B cell (primary cell): ENCODE data around the gene MAFG. TPM values are rescaled to one million over a fixed set of nuclear protein-coding genes. Genes with fewer than 3 reads are reported as not detected.

Source experiments
- ATAC-seq: fragments of 200-7000 bp; cut with Tn5 transposase; one replicate; pipeline ENCODE4 v1.10.0; 2021; ENCODE audit warnings: low read depth, mild to moderate bottlenecking, moderate number of reproducible peaks, moderate library complexity
- CTCF ChIA-PET: fragments of 350-600 bp; sonication (Branson Sonifier 250); formaldehyde crosslinking; loops from one replicate; lab custom pipeline; 2021; ENCODE audit warnings: antibody characterized with exemption, inconsistent platforms; lab: Charles Lee
- POLR2A ChIA-PET: fragments of 350-600 bp; sonication (Branson Sonifier 250); formaldehyde crosslinking; loops from one replicate; lab custom pipeline; 2021; ENCODE audit warnings: antibody characterized with exemption; lab: Charles Lee
- DNase-seq: peaks from one replicate; pipeline ENCODE4 v3.0.0; 2013
- H2AFZ ChIP-seq: 2 replicates; pipeline ENCODE4 v1.6.1; 2012; ENCODE audit warnings: mild to moderate bottlenecking, low read depth, low read length; ENCODE audit not compliant: insufficient read depth, poor library complexity, severe bottlenecking
- H3K27ac ChIP-seq, 2 donors: 1 replicate in 1 of 2; 2 replicates in 1 of 2; pipeline ENCODE4 v1.5.1; 2012 to 2013; ENCODE audit warnings: low read length in 2 of 2, mild to moderate bottlenecking in 2 of 2, moderate library complexity in 1 of 2
- H3K27me3 ChIP-seq, 4 experiments: fragments of 200-600 bp in 1 of 4; sonication (generic) in 1 of 4; replicated peaks in 1 of 4; 1 replicate in 2 of 4; 2 replicates in 2 of 4; pipeline versions ENCODE4 v1.6.1 to v1.7.0; 2013 to 2016; ENCODE audit warnings: low read length in 3 of 4, mild to moderate bottlenecking in 2 of 4, mixed read lengths in 1 of 4, moderate library complexity in 1 of 4; ENCODE audit not compliant: insufficient read depth in 4 of 4, control insufficient read depth in 3 of 4; ENCODE audit errors: control extremely low read depth in 1 of 4
- H3K36me3 ChIP-seq, 2 experiments: replicated peaks in 1 of 2; 1 replicate in 1 of 2; 2 replicates in 1 of 2; pipeline versions ENCODE4 v1.6.1 to v1.7.1; 2013; ENCODE audit warnings: low read length in 1 of 2; ENCODE audit not compliant: insufficient read depth in 2 of 2, control insufficient read depth in 1 of 2; ENCODE audit errors: control extremely low read depth in 1 of 2, extremely low read depth in 1 of 2
- H3K4me1 ChIP-seq, 2 donors: fragments of 200-600 bp in 1 of 2; sonication (generic) in 1 of 2; 1 replicate in 1 of 2; 2 replicates in 1 of 2; pipeline versions ENCODE4 v1.5.1 to v1.6.1; 2013 to 2017; ENCODE audit warnings: low read length in 2 of 2; ENCODE audit not compliant: control insufficient read depth in 2 of 2, insufficient read depth in 2 of 2
- H3K4me2 ChIP-seq: replicated peaks from 2 replicates; pipeline ENCODE3; 2012; ENCODE audit warnings: mild to moderate bottlenecking, low read depth, low read length; ENCODE audit not compliant: poor library complexity, severe bottlenecking
- H3K4me3 ChIP-seq, 5 experiments: fragments of 200-600 bp in 1 of 5; sonication (generic) in 1 of 5; 1 replicate in 3 of 5; 2 replicates in 2 of 5; pipeline versions ENCODE4 v1.5.1 to v1.7.0; 2011 to 2016; ENCODE audit warnings: low read length in 4 of 5, mild to moderate bottlenecking in 4 of 5, low read depth in 2 of 5, control low read depth in 1 of 5, moderate library complexity in 1 of 5; ENCODE audit not compliant: insufficient read depth in 1 of 5; ENCODE audit errors: control extremely low read depth in 1 of 5, extremely low read depth in 1 of 5
- H3K79me2 ChIP-seq: fragments of 200-600 bp; sonication (generic); one replicate; pipeline ENCODE4 v1.6.0; 2016; ENCODE audit warnings: low read length; ENCODE audit not compliant: control insufficient read depth, insufficient read depth
- H3K9ac ChIP-seq: fragments of 200-600 bp; sonication (generic); 2 replicates; pipeline ENCODE4 v1.6.1; 2017; ENCODE audit warnings: mild to moderate bottlenecking, low read length, moderate library complexity
- H3K9me3 ChIP-seq, 3 donors: one replicate each; pipeline versions ENCODE4 v1.6.1 to v1.7.1; 2013; ENCODE audit warnings: low read length in 2 of 3; ENCODE audit not compliant: control insufficient read depth in 2 of 3, insufficient read depth in 1 of 3; ENCODE audit errors: control extremely low read depth in 1 of 3
- H4K20me1 ChIP-seq: 2 replicates; pipeline ENCODE4 v1.6.0; 2012; ENCODE audit warnings: mild to moderate bottlenecking, low read length; ENCODE audit not compliant: insufficient read depth, control insufficient read depth, poor library complexity, severe bottlenecking
- H3K27ac Mint-ChIP-seq: one replicate; pipeline ENCODE4 v1.8.0; 2021; ENCODE audit warnings: mixed read lengths
- H3K27me3 Mint-ChIP-seq: one replicate; pipeline ENCODE4 v1.8.0; 2021; ENCODE audit warnings: mixed read lengths
- H3K4me1 Mint-ChIP-seq: one replicate; pipeline ENCODE4 v1.8.0; 2021; ENCODE audit warnings: mixed read lengths
- H3K4me3 Mint-ChIP-seq: one replicate; pipeline ENCODE4 v1.8.0; 2021; ENCODE audit warnings: mixed read lengths
- H3K9me3 Mint-ChIP-seq: one replicate; pipeline ENCODE4 v1.8.0; 2022; ENCODE audit warnings: mixed read lengths; ENCODE audit not compliant: insufficient read depth
- CTCF ChIP-seq: fragments of 200-600 bp; IDR thresholded peaks from one replicate; pipeline ENCODE4 v1.8.0; 2022; ENCODE audit warnings: antibody characterized with exemption, mild to moderate bottlenecking
- EZH2 ChIP-seq: IDR thresholded peaks from 2 replicates; pipeline ENCODE4 v1.6.1; 2012; ENCODE audit warnings: borderline replicate concordance, low read depth, mild to moderate bottlenecking, moderate library complexity, low read length; ENCODE audit not compliant: insufficient read depth, poor library complexity, severe bottlenecking
- WGBS: methylation state at CpG from one replicate; pipeline ENCODE4 v1.1.5; 2013; ENCODE audit warnings: missing lambda C conversion rate; ENCODE audit not compliant: insufficient coverage; 5-methylcytosine and 5-hydroxymethylcytosine counted together
- intact Hi-C: fragments of 100-400 bp; cut with micrococcal nuclease; formaldehyde crosslinking; loops from one replicate; pipeline ENCODE4 v1.10.0; 2022
- polyA plus RNA-seq: library from polyadenylated mRNA; depleted of rRNA; stranded (reverse); fragments of >200 nt; gene quantifications from 2 replicates; pipeline ENCODE4 v1.2.3, GENCODE V29; 2012
- total RNA-seq, 2 donors: library from RNA; stranded (reverse); fragments of 120-200 nt in 1 of 2; gene quantifications; 1 replicate in 1 of 2; 2 replicates in 1 of 2; pipeline versions ENCODE4 v1.2.3 to v1.2.4, GENCODE V29; 2013 to 2022

MAFG gene
- total and polyA plus RNA-seq, 2 donors (not counting 1 experiment from before 2014, with no cell fraction given), result 11.4 to 27.9 TPM

- no peak overlapping the region for H3K9ac ChIP-seq
- no peaks in the 10 kb centered on the region for H3K36me3 ChIP-seq
- Mint-ChIP-seq H3K4me1 (peaks cover 4% of the 10 kb centered on the region), H3K27me3 (peaks cover 7% of the 10 kb centered on the region), H3K4me3 (no peak overlapping the region), H3K9me3 (no peaks in the 10 kb centered on the region), H3K27ac (no peak overlapping the region)
- ATAC-seq (no peak), DNase-seq (no peak)
- no peaks in the 10 kb centered on the region for H3K9me3 ChIP-seq
- H3K27me3 ChIP-seq, result peaks cover 0 to 19% (median 2%) of the 10 kb centered on the region in 4 experiments
- H2AFZ ChIP-seq, result no peak overlapping the region
- H3K4me1 ChIP-seq, result peaks cover 5 to 12% of the 10 kb centered on the region in 2 donors
- no peak overlapping the region for H3K4me2 ChIP-seq
- TF ChIP-seq CTCF, result no peak
- TF ChIP-seq EZH2, result no peak
- POLR2A ChIA-PET, result no interaction called here
- H3K79me2 ChIP-seq, result no peaks in the 10 kb centered on the region
- H4K20me1 ChIP-seq, result no peaks in the 10 kb centered on the region
- 62% methylated on average over 6 of the region's 12 CpGs for WGBS
- no peak overlapping the region for H3K4me3 ChIP-seq
- H3K27ac ChIP-seq, result no peak overlapping the region
- CTCF ChIA-PET, result no interaction called here
- intact Hi-C loops, result no loop called here
Observed at GRCh38 chr17:81942167-81942553, 14.6 kb upstream of the MAFG start.

- Histone ChIP-seq H3K9me3 (no peaks in the 10 kb centered on the region), H3K4me3 (no peak overlapping the region), H3K79me2 (no peaks in the 10 kb centered on the region), H3K27me3 (peaks cover 0 to 19% (median 2%) of the 10 kb centered on the region in 4 experiments), H3K27ac (no peak overlapping the region), H3K36me3 (no peaks in the 10 kb centered on the region), H4K20me1 (no peaks in the 10 kb centered on the region), H3K4me1 (peaks cover 8 to 15% of the 10 kb centered on the region in 2 donors), H3K9ac (no peak overlapping the region), H3K4me2 (no peak overlapping the region), H2AFZ (no peak overlapping the region)
- intact Hi-C loops, result no loop called here
- Mint-ChIP-seq H3K27ac (no peak overlapping the region), H3K4me3 (no peak overlapping the region), H3K4me1 (peaks cover 5% of the 10 kb centered on the region), H3K27me3 (peaks cover 5% of the 10 kb centered on the region), H3K9me3 (no peaks in the 10 kb centered on the region)
- no peak for ATAC-seq
- TF ChIP-seq EZH2, result no peak
- TF ChIP-seq CTCF, result no peak
- 55% methylated on average over 27 of the region's 30 CpGs for WGBS
- ChIA-PET CTCF (no interaction called here), POLR2A (no interaction called here)
- DNase-seq, result no peak
Observed at GRCh38 chr17:81941484-81942166, 14.1 kb upstream of the MAFG start.
